C1 segment of cervical spinal cord (tissue), 14 donors: ENCODE results near the gene TLCD2.
"Not testable (repeated sequence)": the region's sequence is repeated elsewhere in the genome, so short reads cannot be mapped to it uniquely, and the experiment has no call there.

Experiments
- DNase-seq, 14 donors: peaks; one replicate each; lab custom pipeline; 2025; lab: John Stamatoyannopoulos, UW

The TLCD2 gene

GRCh38 chr17:1709971-1710806, at the start of gene TLCD2:
Gene TLCD2 (minus strand): TSS chr17:1710377. CDS start chr17:1710242, 135 bp downstream.
- peak in 1 of 14 donors; percentile 47 for DNase-seq

GRCh38 chr17:1759529-1759928, 49.4 kb upstream of the TLCD2 start:
- no peak for DNase-seq

- DNase-seq, result no peak
Measured at GRCh38 chr17:1758807-1759206, 48.6 kb upstream of the TLCD2 start.

GRCh38 chr17:1755827-1756262, 45.7 kb upstream of the TLCD2 start:
- DNase-seq, result no peak

GRCh38 chr17:1755252-1755826, 45.2 kb upstream of the TLCD2 start:
- no peak for DNase-seq

GRCh38 chr17:1754430-1755112, 44.4 kb upstream of the TLCD2 start:
- DNase-seq, result no peak

GRCh38 chr17:1753767-1754429, 43.7 kb upstream of the TLCD2 start:
- DNase-seq, result no peak

- DNase-seq, result peak in 6 of 14 donors; percentile 22 to 54 (median 30)
Measured at GRCh38 chr17:1752425-1753262, 42.5 kb upstream of the TLCD2 start.

- DNase-seq, result no peak
Measured at GRCh38 chr17:1750628-1751027, 40.5 kb upstream of the TLCD2 start.

GRCh38 chr17:1746975-1747543, 36.9 kb upstream of the TLCD2 start:
- no peak for DNase-seq

GRCh38 chr17:1745513-1746020, 35.4 kb upstream of the TLCD2 start:
- DNase-seq, result no peak

- no peak for DNase-seq
Measured at GRCh38 chr17:1744551-1745512, 34.7 kb upstream of the TLCD2 start.

GRCh38 chr17:1743088-1743439, 32.9 kb upstream of the TLCD2 start:
- DNase-seq, result no peak

- no peak for DNase-seq
Measured at GRCh38 chr17:1742371-1743087, 32.4 kb upstream of the TLCD2 start, which contains the start of gene SERPINF2. Gene SERPINF2 (plus strand): TSS chr17:1742871. CDS start chr17:1744996, 2,125 bp downstream.

GRCh38 chr17:1741899-1742298, 31.7 kb upstream of the TLCD2 start:
- DNase-seq, result not testable (repeated sequence)

- DNase-seq, result no peak
Measured at GRCh38 chr17:1737531-1738291, 27.5 kb upstream of the TLCD2 start.

GRCh38 chr17:1736348-1737281, 26.4 kb upstream of the TLCD2 start:
- DNase-seq, result no peak
